Stimulated activated effector memory CD8-positive, alpha-beta T cell treated with anti-CD3 and anti-CD28 coated beads, Interleukin-12 subunit alpha, Interleukin-12 subunit beta, amount 100 ng/mL, for 72 hours (primary cell): ENCODE data around the gene SLC41A3.
"Not testable (repeated sequence)": the region's sequence is repeated elsewhere in the genome, so short reads cannot be mapped to it uniquely, and the experiment has no call there.

Experiments used
- ATAC-seq: fragments of 150-1000 bp; cut with Tn5 transposase; 2 replicates; pipeline ENCODE4 v1.10.0; 2021
- DNase-seq, 2 donors: peaks; one replicate each; pipeline ENCODE4 v3.0.0; 2021 to 2022; ENCODE audit warnings: low spot score in 2 of 2
- H3K27ac Mint-ChIP-seq: one replicate; pipeline ENCODE4 v1.8.0; 2022; ENCODE audit warnings: mild to moderate bottlenecking, mixed read lengths
- H3K36me3 Mint-ChIP-seq: one replicate; pipeline ENCODE4 v1.8.0; 2022; ENCODE audit warnings: mild to moderate bottlenecking, mixed read lengths
- H3K4me1 Mint-ChIP-seq: one replicate; pipeline ENCODE4 v1.8.0; 2022; ENCODE audit warnings: mixed read lengths
- H3K4me3 Mint-ChIP-seq: one replicate; pipeline ENCODE4 v1.8.0; 2022; ENCODE audit warnings: mild to moderate bottlenecking, mixed read lengths
- H3K9me3 Mint-ChIP-seq: one replicate; pipeline ENCODE4 v1.8.0; 2022; ENCODE audit warnings: mixed read lengths

SLC41A3 gene

GRCh38 chr3:126049289-126050049 is 34.5 kb downstream of the SLC41A3 start:
- no peak overlapping the region for H3K4me3 Mint-ChIP-seq
- ATAC-seq (no peak), DNase-seq (peak in 1 of 2 donors; percentile 26)
- peaks cover 5% of the 10 kb centered on the region for H3K36me3 Mint-ChIP-seq
- peaks cover 22% of the 10 kb centered on the region for H3K4me1 Mint-ChIP-seq
- H3K27ac Mint-ChIP-seq = peak overlapping the region; percentile 62
- H3K9me3 Mint-ChIP-seq = no peaks in the 10 kb centered on the region

- Mint-ChIP-seq H3K4me3 (no peak overlapping the region), H3K4me1 (peaks cover 4% of the 10 kb centered on the region), H3K36me3 (no peaks in the 10 kb centered on the region), H3K9me3 (peaks cover 5% of the 10 kb centered on the region), H3K27ac (no peak overlapping the region)
- DNase-seq (no peak), ATAC-seq (no peak)
Observed at GRCh38 chr3:126040386-126040785, 43.5 kb downstream of the SLC41A3 start.

GRCh38 chr3:126039870-126040269 is 44.1 kb downstream of the SLC41A3 start:
- H3K9me3 Mint-ChIP-seq = peaks cover 5% of the 10 kb centered on the region
- DNase-seq (no peak), ATAC-seq (no peak)
- no peaks in the 10 kb centered on the region for H3K36me3 Mint-ChIP-seq
- no peak overlapping the region for H3K27ac Mint-ChIP-seq
- peaks cover 9% of the 10 kb centered on the region for H3K4me1 Mint-ChIP-seq
- no peak overlapping the region for H3K4me3 Mint-ChIP-seq

GRCh38 chr3:126038791-126039190 is 45.1 kb downstream of the SLC41A3 start:
- H3K36me3 Mint-ChIP-seq, DNase-seq, H3K9me3 Mint-ChIP-seq, H3K27ac Mint-ChIP-seq, ATAC-seq, H3K4me3 Mint-ChIP-seq: not testable (repeated sequence)
- H3K4me1 Mint-ChIP-seq = peaks cover 13% of the 10 kb centered on the region

GRCh38 chr3:126036056-126036549 is 47.8 kb downstream of the SLC41A3 start:
- ATAC-seq (no peak), DNase-seq (no peak)
- Mint-ChIP-seq H3K4me1 (peaks cover 18% of the 10 kb centered on the region), H3K36me3 (peaks cover 6% of the 10 kb centered on the region), H3K27ac (no peak overlapping the region), H3K4me3 (no peak overlapping the region), H3K9me3 (no peaks in the 10 kb centered on the region)

- H3K4me3 Mint-ChIP-seq = no peak overlapping the region
- peak overlapping the region; percentile 7 for H3K27ac Mint-ChIP-seq
- H3K36me3 Mint-ChIP-seq = peaks cover 6% of the 10 kb centered on the region
Observed at GRCh38 chr3:126035362-126036050, 48.4 kb downstream of the SLC41A3 start.

GRCh38 chr3:126034481-126035361 is 49.2 kb downstream of the SLC41A3 start:
- peak in 1 of 2 donors; percentile 30 for DNase-seq
- no peaks in the 10 kb centered on the region for H3K9me3 Mint-ChIP-seq
- H3K27ac Mint-ChIP-seq = peak overlapping the region; percentile 7
- peaks cover 6% of the 10 kb centered on the region for H3K36me3 Mint-ChIP-seq
- ATAC-seq = peak; percentile 50
- no peak overlapping the region for H3K4me3 Mint-ChIP-seq
- peaks cover 18% of the 10 kb centered on the region for H3K4me1 Mint-ChIP-seq

More at GRCh38 chr3:126035362-126036050, 48.4 kb downstream of the SLC41A3 start:
- DNase-seq = no peak
- ATAC-seq = no peak
- no peaks in the 10 kb centered on the region for H3K9me3 Mint-ChIP-seq
- peaks cover 18% of the 10 kb centered on the region for H3K4me1 Mint-ChIP-seq

GRCh38 chr3:126033765-126034164 is 50.2 kb downstream of the SLC41A3 start:
- Mint-ChIP-seq H3K4me3 (no peak overlapping the region), H3K27ac (no peak overlapping the region), H3K36me3 (peaks cover 6% of the 10 kb centered on the region), H3K4me1 (peaks cover 18% of the 10 kb centered on the region), H3K9me3 (peaks cover 4% of the 10 kb centered on the region)
- ATAC-seq (no peak), DNase-seq (peak in 1 of 2 donors; percentile 40)

- no peak overlapping the region for H3K27ac Mint-ChIP-seq
- peaks cover 6% of the 10 kb centered on the region for H3K36me3 Mint-ChIP-seq
- peak in 1 of 2 donors; percentile 29 for DNase-seq
- H3K9me3 Mint-ChIP-seq = peaks cover 4% of the 10 kb centered on the region
- ATAC-seq = no peak
- H3K4me3 Mint-ChIP-seq = no peak overlapping the region
- H3K4me1 Mint-ChIP-seq = peaks cover 18% of the 10 kb centered on the region
Observed at GRCh38 chr3:126033051-126033745, 50.7 kb downstream of the SLC41A3 start.

GRCh38 chr3:126031981-126032471 is 51.9 kb downstream of the SLC41A3 start:
- peaks cover 11% of the 10 kb centered on the region for H3K9me3 Mint-ChIP-seq
- H3K27ac Mint-ChIP-seq = no peak overlapping the region
- H3K4me1 Mint-ChIP-seq = peaks cover 24% of the 10 kb centered on the region
- H3K4me3 Mint-ChIP-seq = no peak overlapping the region
- no peak for ATAC-seq
- H3K36me3 Mint-ChIP-seq = peaks cover 6% of the 10 kb centered on the region
- DNase-seq = no peak

GRCh38 chr3:126030455-126030854 is 53.5 kb downstream of the SLC41A3 start:
- ATAC-seq (no peak), DNase-seq (no peak)
- no peak overlapping the region for H3K27ac Mint-ChIP-seq
- peaks cover 6% of the 10 kb centered on the region for H3K36me3 Mint-ChIP-seq
- H3K4me1 Mint-ChIP-seq = peaks cover 37% of the 10 kb centered on the region
- H3K4me3 Mint-ChIP-seq = no peak overlapping the region
- peaks cover 11% of the 10 kb centered on the region for H3K9me3 Mint-ChIP-seq

- ATAC-seq (no peak), DNase-seq (no peak)
- H3K9me3 Mint-ChIP-seq = peaks cover 11% of the 10 kb centered on the region
- H3K36me3 Mint-ChIP-seq = peaks cover 6% of the 10 kb centered on the region
- no peak overlapping the region for H3K4me3 Mint-ChIP-seq
- no peak overlapping the region for H3K27ac Mint-ChIP-seq
- H3K4me1 Mint-ChIP-seq = peaks cover 31% of the 10 kb centered on the region
Observed at GRCh38 chr3:126029241-126029640, 54.7 kb downstream of the SLC41A3 start.

- Mint-ChIP-seq H3K27ac (no peak overlapping the region), H3K4me1 (peaks cover 31% of the 10 kb centered on the region), H3K9me3 (peaks cover 11% of the 10 kb centered on the region), H3K4me3 (no peak overlapping the region), H3K36me3 (peaks cover 4% of the 10 kb centered on the region)
- peak in 1 of 2 donors; percentile 38 for DNase-seq
- ATAC-seq = no peak
Observed at GRCh38 chr3:126028096-126028495, 55.8 kb downstream of the SLC41A3 start.

- peaks cover 11% of the 10 kb centered on the region for H3K9me3 Mint-ChIP-seq
- H3K36me3 Mint-ChIP-seq = no peaks in the 10 kb centered on the region
- peaks cover 27% of the 10 kb centered on the region for H3K4me1 Mint-ChIP-seq
- H3K4me3 Mint-ChIP-seq = no peak overlapping the region
- H3K27ac Mint-ChIP-seq = peak overlapping the region; percentile 66
- ATAC-seq = no peak
- DNase-seq = no peak
Observed at GRCh38 chr3:126026761-126027160, 57.2 kb downstream of the SLC41A3 start.
